ENCODE measurements around the gene BPGM.

GRCh38 chr7:134720091-134720935 is 73.7 kb downstream of the BPGM start:
- no peak for TF ChIP-seq ZNF274 (IDR thresholded peaks at IDR 0.05; ENCODE audit: low read length)
- TF ChIP-seq ZNF274 (tag by site-specific recombination; IDR thresholded peaks at IDR 0.05; ENCODE audit: borderline replicate concordance), result no peak
- no peak for TF ChIP-seq AEBP2 (tag by site-specific recombination; IDR thresholded peaks at IDR 0.05; ENCODE audit: borderline replicate concordance)
- no peak for TF ChIP-seq ZBTB49 (tag by site-specific recombination; IDR thresholded peaks at IDR 0.05; ENCODE audit: low read depth)
- no peak for TF ChIP-seq ZNF366 (tag by site-specific recombination; conservative IDR thresholded peaks at IDR 0.05)
- no peak for TF ChIP-seq ELK4 (IDR thresholded peaks at IDR 0.05; ENCODE audit: borderline replicate concordance, low read depth, low read length)
- no peak for TF ChIP-seq ZNF354C (tag by site-specific recombination; IDR thresholded peaks at IDR 0.05; ENCODE audit: borderline replicate concordance, low read depth)
- no peak for TF ChIP-seq CTCF (tag by site-specific recombination; IDR thresholded peaks at IDR 0.05)
- TF ChIP-seq ATF2 (tag by site-specific recombination; IDR thresholded peaks at IDR 0.05; ENCODE audit: low read depth), result no peak
- no peak for TF ChIP-seq PBX3 (CRISPR knock-in tag; IDR thresholded peaks at IDR 0.05)
- TF ChIP-seq SP3 (tag by site-specific recombination; IDR thresholded peaks at IDR 0.05), result no peak
- no peak for TF ChIP-seq ZNF23 (tag by site-specific recombination; IDR thresholded peaks at IDR 0.05; ENCODE audit: borderline replicate concordance)

Measured in HEK293 (cell line).